ENCODE results near the gene YPEL3.
"Not testable (repeated sequence)": the region's sequence is repeated elsewhere in the genome, so short reads cannot be mapped to it uniquely, and the experiment has no call there.

YPEL3 gene, protein sequence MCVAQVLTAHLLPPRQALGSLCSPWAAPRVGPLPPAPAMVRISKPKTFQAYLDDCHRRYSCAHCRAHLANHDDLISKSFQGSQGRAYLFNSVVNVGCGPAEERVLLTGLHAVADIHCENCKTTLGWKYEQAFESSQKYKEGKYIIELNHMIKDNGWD

DNA sequence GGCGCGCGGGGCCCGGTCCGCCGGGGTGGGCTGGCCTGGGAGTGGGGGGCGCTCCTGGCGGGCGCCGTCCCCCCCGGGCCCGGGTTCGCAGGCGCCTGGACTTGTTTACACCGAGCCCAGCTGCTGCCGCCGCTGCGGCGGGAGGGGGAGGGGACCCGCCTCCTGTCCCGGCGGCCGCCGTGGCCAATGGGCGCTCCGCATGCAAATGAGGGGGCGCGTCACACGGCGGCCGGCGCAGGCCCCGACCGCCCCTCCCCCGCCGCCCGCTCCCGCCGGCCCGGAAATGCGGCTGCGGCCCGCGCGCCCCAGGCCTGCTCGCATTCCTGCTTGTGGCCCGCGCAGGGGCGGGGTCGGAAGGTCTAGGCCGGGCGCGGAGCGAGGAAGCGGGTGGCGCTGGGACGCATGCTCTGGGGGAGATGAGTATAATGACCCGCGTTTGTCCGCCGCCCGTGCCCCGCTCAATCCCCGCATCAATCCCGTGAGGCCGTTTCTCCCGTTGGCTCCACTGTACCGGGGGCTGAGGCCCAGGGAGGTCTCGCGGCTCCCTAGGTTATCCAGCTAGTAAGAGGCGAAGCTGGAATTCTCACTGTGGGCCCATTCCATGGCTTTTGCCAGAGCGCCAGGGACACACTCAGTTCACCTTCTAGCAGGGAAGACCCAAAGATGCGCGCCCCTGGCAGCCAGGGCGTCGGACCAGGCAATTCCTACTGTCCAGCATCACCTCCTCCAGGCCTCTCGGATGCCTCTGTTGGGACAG is at the start of gene YPEL3:
Gene YPEL3 (minus strand): TSS at position 109 of the 757 bp plus-strand sequence. CDS start 731 bp downstream, outside the sequence.
- peak; percentile 77 for DNase-seq

DNA sequence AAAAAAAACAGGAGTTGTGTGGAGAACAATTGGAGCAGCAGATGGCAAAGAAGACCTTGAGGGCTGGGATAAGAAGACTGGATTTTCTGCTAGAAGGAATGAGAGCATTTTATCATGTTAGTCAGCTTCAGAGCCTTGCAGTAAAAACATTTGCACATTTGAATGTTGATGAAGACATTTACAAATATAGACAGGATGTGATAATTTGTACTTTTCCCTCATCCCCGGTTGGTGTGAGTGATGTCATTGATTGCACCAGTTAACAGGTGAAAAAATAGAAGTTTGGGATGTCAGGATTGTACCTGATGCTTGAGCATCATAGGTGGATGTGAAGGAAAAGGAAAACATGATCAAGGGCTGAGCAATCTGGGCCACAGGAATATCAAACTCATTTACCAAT is 49.6 kb upstream of the YPEL3 start:
- no peak for DNase-seq

DNA sequence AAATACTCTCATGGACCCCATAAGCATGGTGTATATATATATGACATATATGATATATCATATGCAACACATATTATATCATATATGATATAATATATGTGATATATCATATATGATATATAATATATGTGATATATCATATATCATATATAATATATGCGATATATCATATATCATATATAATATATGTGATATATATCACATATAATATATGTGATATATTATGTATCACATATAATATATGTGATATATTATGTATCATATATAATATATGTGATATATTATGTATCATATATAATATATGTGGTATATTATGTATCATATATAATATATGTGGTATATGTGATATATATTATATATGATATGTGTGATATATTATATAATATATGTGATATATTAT is 48.9 kb upstream of the YPEL3 start:
- DNase-seq = no peak

DNA sequence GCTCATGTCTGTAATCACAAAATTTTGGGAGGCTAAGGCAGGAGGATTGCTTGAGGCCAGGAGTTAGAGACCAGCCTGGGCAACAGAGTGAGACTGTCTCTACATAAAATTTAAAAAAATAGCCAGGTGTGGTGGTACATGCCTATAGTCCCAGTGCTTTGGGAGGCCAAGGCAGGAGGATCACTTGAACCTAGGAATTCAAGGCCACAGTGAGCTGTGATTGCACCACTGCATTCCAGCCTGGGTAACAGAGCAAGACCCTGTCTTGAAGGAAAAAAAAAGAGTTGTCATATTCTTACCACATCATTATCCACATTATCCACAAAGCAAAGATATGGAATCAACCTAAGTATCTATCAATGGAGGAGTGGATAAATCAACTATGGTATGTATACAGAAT is 48.0 kb upstream of the YPEL3 start:
- no peak for DNase-seq

DNA sequence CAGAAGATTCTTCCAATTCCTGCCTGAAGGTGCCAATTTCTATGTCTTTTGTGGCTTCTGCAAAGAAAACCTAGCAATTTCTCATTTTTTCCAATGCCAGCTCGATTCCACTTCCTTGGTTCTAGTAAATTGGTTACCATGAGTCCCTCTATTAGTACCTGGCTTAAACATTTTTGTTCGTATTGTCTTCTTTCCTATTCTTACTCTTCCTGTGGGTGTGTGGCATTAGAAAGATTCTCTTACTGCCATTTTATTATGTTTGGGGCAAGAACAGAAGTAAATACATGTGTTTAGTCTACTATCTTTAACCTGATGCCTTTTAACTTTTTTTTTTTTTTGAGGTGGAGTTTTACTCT is 47.3 kb upstream of the YPEL3 start:
- no peak for DNase-seq

DNA sequence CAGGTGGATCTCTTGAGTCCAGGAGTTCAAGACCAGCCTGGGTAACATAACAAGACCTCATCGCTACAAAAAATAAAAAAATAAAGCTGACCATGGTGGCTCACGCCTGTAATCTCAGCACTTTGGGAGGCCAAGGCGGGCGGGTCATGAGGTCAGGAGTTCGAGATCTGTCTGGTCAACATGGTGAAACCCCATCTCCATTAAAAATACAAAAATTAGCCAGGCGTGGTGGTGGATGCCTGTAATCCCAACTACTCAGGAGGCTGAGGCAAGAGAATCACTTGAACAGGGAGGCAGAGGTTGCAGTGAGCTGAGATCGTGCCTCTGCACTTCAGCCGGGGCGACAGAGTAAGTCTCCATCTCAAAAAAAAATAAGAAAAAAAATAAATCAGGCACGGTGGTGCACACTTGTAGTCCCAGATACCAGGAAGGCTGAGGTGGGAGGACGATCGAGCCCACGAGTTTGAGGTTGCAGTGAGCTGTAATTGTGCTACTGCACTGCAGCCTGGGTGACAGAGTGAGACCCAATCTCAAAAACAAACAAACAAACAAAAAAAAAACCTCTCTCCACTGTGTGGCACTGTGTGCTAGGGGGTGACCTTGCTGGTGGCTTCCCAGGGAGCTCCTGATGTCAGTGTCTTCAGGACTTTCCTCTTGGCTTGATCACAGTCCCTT is 46.8 kb upstream of the YPEL3 start:
- DNase-seq = no peak

DNA sequence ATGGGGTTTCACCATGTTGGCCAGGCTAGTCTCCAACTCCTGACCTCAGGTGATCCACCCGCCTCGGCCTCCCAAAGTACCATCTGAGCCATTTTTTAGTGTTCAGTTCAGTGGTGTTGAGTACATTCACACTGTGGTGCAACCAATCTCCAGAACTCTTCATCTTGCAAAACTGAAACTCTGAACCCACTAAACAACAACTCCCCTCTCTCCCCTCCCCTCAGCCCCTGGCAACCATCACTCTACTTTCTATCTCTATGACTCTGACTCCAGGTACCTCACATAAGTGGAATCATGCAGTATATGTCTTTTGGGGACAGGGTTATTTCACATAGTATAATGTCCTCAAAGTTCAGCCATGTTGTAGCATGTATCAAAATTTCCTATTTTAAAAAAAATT is 45.7 kb upstream of the YPEL3 start:
- DNase-seq = no peak

DNA sequence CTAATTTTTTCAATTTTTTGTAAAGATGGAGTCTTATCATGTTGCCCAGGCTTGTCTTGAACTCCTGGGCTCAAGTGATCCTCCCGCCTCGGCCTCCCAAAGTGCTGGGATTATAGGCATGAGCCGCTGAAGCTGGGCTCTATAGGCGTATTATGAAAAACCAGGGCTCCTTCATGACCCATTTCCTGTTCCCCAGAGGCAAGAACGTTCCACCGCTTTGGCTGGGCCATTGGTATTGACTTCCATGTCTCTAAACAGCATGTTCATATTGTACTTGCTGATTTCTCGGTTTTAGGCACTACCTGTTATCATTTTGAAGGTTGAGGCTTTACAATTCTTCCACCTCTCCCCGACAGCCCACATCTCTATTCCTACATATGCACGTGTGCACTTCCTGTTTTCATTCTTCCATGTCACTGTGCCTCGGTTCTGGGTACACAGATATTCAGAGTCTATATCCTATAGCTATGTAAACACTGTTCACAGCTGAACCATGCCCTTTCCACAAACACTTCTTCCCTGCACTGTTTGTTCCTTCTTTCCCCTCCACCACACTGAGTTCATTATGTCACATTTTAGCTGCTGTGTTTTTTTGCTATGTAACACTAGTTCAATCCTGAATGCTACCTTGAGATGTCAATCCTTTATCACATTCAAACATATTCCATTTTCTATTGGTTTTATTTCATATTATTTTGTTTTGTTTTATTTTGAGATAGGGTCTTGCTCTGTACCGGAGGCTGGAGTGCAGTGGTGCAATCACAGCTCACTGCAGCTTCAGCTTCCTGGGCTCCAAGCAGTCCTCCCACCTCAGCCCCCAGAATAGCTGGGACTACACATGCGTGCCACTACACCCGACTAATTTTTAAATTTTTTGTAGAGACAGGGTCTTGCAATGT is 43.8 kb upstream of the YPEL3 start:
- DNase-seq = peak; percentile 22

DNA sequence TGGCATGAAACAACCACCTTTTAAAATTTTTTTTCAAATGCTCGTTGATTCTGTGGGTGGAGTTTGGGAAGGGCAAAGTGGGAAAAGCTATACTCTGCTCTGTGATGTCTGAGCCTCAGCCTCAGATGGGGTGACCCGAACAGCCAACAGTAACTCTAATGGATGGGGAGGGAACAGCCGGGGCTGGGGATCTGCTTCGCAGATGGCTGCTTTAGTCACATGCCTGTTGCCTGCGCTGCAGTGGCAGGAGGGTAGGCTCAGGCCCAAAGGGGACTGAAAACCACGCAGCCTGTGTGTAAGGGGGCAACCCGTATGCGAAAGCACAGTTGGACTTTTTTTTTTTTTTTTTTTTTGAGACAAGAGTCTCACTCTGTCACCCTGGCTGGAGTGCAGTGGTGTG is 41.9 kb upstream of the YPEL3 start:
- DNase-seq = no peak

DNA sequence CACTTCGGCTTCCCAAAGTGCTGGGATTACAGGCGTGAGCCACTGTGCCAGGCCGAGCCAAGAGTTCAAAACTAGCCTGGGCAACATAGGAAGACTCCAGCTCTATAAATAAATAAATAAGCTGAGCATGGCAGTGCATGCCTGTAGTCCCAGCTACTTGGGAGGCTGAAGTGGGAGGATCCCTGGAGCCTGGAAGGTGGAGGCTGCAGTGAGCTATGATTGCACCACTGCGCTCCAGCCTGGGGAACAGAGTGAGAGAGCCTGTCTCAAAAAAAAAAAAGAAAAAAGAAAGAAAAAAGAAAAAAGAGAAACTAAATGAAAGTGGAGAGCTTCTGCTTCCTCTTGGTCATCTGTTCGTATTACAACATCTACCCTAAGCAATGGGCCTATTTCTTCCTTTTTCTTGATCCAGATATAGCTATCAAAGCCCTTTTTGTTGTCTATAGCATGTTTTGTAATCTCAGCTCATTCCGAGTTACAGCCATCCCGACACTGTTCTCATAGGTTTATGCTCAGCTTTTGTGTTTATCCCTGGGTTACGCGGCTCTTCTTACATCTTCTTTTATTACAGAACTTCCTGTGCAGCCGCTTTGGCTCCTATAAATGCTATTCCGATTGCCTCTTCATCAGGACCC is 41.1 kb upstream of the YPEL3 start:
- no peak for DNase-seq

DNA sequence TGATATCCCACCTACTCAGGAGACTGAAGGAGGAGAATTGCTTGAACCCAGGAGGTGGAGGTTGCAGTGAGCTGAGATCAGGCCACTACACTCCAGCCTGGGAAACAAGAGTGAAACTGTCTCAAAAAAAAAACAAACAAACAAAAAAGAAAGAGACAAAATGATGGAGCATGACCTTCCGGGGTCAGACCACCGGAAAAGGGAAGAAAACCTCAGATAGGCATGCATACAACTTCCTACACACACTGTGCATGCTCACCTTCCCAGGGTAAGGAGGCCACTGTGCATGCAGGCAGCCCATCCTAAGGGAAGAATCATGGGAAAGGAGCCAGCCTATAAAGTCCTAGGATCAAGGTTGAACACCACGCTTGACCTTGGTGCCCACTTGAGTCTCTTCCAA is 36.6 kb upstream of the YPEL3 start:
- DNase-seq = no peak

DNA sequence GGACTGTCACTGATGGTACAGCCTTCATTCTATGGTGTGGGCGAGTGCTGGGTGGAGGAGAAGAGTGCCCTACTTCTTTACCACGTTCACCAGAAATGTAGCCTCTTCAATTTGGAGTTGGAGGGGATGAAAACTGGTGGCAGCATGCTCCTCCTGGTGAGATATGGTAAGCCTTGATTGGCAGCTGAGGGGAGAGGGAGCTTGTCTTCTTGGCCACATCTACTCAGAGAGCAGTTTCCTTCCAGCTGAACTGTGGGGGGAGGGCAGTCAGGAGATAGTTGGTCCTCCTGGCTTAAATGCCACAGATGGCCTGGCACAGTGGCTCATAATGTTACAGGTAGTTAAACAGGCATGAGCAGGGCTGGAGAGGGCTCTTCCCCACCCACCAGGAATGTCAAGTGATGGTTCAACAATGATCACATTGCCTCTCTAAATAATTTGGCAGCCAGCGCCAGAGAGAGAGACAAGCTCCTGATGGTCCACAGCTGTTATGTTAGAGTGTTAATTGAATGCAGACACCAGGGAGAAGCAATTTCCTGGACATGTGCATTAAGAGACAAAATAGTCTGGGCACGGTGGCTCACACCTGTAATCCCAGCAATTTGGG is 36.0 kb upstream of the YPEL3 start:
- peak; percentile 93 for DNase-seq

DNA sequence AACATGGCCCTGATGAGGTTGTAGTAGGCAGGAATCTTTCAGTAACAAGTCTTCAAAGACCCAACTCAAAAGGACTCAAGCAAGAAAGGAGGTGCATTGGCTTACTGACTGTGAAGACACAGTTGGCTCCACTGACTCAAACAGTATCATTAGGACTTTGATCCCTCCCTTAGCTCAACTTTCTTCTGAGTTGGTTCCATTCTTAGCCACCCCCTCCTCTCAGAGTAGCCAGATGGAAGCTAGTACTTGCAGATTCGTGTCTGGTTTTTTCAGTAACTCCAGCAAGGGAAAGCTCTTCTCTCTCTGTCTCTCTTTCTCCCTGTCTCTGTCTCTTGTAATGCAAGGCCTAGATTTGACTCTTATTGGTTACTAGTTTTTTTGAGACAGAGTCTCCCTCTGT is 32.0 kb upstream of the YPEL3 start:
- no peak for DNase-seq

DNA sequence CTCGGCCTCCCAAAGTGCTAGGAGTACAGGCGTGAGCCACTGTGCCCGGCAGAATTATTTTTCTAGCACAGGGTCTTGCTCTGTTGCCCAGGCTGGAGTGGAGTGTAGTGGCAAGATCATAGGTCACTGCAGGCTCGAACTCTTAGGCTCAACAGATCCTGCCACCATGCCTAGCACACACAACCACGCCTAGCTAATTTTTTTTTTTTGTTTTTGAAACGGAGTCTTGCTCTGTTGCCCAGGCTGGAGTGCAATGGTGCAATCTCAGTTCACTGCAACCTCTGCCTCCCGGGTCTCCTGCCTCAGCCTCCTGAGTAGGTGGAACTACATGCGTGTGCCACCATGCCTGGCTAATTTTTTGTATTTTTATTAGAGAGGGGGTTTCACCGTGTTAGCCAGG is 29.7 kb upstream of the YPEL3 start:
- DNase-seq = not testable (repeated sequence)

DNA sequence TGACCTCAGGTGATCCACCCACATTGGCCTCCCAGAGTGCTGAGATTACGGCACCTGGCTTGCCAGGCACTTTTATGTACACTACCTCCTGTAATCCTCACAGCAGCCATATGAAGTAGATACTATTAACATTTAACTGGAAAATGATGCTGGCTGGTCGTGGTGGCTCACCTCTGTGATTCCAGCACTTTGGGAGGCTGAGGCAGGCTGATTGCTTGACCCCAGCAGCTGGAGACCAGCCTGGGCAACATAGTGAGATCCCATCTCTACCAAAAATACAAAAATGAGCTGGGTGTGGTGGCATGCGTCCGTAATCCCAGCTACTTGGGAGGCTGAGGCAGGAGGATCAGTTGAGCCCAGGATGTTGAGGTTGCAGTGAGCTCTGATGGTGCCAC is 29.0 kb upstream of the YPEL3 start:
- no peak for DNase-seq

DNA sequence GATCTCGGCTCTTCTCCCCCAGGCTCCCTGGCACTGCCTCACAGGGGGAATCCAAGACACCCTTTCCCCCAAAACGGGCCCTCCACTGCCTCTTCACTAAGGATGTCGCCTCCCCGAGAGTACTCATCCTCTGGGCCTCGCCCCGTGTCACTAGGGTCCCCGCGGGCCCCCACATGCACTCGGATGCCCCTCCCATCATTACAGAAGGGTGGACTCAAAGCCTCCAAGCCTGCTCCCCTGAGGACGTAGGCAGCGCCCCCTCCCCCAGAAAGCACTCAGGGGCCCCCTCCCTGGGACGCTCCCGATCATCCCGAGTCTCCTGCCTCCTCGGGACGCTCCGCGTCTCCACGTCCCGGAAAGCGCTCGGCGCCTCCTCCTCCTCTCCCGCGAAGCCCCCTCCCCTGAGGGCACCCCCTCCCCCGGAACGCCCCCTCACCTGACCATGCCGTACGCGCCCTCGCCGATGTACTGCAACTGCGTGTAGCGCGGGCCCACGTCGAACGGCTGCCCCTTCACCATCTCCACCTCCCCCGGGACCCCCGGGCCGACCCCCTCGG is 26.7 kb upstream of the YPEL3 start:
- no peak for DNase-seq

DNA sequence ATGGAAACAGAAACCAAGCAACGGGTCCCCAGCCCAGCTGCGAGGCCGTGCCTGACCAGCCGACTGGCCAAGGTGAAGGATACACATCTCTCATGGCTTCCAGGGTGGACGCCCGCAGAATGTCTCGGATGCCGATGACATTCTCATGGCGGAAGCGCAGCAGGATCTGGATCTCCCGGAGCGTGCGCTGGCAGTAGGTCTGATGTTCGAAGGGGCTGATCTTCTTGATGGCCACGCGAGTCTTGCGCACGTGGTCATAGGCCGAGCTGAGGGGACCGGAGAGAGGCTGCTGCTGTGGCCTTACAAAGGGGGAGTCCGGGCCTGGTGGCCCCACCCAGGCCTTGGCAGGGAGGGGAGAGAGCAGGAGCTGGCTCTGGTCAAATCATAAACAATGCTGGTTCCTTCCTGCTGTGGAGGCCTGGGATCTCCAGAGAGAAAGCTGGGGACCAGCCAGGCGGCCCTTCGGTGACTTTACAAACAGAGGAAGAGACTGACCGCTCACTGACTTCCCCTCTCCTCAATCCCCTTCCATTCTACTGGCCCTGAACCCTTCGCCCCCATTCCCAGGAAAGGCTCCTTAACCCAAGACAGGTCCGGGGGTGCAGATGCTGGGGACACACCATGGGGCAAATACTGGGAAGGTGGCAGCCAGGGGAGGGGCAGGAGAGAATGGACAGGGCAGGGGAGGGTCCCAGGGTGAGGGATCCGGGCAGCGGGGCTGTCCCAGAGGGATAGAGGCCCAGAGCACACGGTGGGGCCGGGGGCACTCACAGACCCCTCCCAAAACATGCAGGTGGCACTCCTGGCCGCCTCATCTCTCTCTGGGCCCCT is 25.9 kb upstream of the YPEL3 start:
- DNase-seq = no peak

DNA sequence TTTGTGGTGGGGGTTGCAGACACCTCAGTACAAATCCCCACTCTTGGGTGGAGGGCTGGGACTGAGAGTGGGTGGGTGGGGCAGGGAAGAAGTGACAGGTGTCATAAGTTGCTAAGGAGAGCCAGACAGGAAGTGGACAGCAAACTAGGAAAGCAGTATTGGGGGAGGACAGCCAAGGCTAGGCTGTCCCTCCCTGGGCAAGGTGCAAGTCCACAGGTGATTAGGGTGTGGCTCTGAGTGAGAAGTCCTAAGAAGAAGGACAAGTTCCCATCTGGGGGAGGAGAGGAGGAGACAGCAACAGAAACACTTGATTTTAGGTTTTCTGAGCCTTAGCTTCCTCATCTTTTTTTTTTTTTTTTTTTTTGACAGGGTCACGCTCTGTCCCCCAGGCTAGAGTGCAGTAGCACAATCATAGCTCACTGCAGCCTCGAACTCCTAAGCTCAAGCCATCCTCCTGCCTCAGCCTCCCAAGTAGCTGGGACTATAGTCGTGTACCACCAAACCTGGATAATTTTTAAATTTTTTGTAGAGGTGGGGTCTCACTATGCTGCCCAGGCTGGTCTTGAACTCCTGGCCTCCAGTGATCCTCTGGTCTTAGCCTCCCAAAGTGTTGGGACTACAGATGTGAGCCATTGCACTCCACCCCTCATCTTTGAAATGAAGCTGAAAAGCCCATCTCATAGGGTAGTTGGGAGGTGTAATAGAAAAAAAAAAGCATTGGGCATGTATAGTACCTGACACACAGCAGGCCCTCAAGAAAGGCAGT is 24.5 kb upstream of the YPEL3 start:
- DNase-seq = no peak

DNA sequence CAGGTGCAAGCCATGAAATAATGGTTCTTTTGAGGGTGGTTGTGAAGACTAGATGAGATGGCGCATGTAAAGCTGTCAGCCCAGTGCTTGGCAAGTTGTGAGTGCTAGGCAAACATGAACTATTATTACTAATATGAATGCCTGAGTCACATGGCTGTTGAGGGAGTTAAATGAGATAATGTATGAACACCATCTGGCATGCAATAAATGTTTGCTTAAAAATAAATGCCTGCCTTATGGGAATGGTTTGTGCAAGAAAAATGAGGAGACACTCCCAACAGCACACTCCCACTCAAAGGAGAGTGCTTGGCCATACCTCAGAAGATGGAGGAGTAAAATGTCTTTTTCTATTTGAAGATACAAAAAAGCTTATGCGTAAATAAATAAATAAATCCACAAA is 23.4 kb upstream of the YPEL3 start:
- no peak for DNase-seq

DNA sequence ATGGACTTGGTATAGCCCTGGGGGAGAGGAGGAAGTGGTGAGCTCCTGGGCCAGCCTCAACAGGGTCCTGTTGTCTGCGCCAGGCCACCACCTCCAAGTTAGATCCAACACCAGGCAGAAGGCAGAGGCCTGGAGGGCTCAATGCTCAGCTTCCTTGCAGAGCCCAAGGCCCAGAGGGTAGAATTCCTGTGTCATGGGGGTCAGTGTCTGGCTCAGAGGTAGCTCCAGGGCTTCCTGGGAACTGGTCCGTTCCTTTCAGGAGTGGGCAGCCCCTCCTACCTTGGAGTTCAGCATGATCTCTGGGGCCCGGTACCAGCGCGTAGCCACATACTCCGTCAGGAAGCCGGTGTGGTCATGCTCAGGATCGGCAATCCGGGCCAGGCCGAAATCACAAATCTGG is 21.8 kb upstream of the YPEL3 start:
- DNase-seq = no peak

All from NCI-H1092 treated with DMSO at 0.1 percent for 48 hours (cell line).